A549 treated with AZD9567 at 1 μM for 4 hours (cell line): Measurements from ENCODE around the gene MRPL33. TPM values are rescaled to one million over a fixed set of nuclear protein-coding genes. Genes with fewer than 3 reads are reported as not detected.

Experiments
- total RNA-seq: library from RNA; stranded (reverse); fragments of 200-300 nt; extraction: Qiagen RNA extraction; gene quantifications from 5 replicates; pipeline ENCODE4 v1.2.3, GENCODE V29; 2022; ENCODE audit not compliant: insufficient read depth

The MRPL33 gene
- 321 to 381 TPM (median 323 TPM) in 5 replicates for total RNA-seq

GRCh38 chr2:27771548-27772335 lies at the start of gene MRPL33:
TSS of gene MRPL33 (plus strand) at chr2:27771719. CDS start at chr2:27771778, 59 bp downstream.

Other genes with a start within 250 kb of the MRPL33 start
- gene ZNF512, start 188.7 kb upstream of the MRPL33 start, total RNA-seq = 13.3 to 18.5 TPM (median 16.4 TPM) in 5 replicates
- gene CCDC121, start 142.7 kb upstream of the MRPL33 start, total RNA-seq = 2.4 to 4.3 TPM (median 3.7 TPM) in 5 replicates
- 54.4 to 67.7 TPM (median 55.9 TPM) in 5 replicates for gene GPN1, start 142.7 kb upstream of the MRPL33 start, total RNA-seq
- 27.5 to 31.9 TPM (median 31.6 TPM) in 5 replicates for gene SUPT7L, start 108.1 kb upstream of the MRPL33 start, total RNA-seq
- gene SLC4A1AP, start 107.8 kb upstream of the MRPL33 start, total RNA-seq = 19.9 to 29.3 TPM (median 26.1 TPM) in 5 replicates
- 6.5 to 9.0 TPM (median 8.0 TPM) in 5 replicates for gene RBKS, start 118.7 kb downstream of the MRPL33 start, total RNA-seq
- gene BABAM2, start 119.0 kb downstream of the MRPL33 start, total RNA-seq = 43.1 to 67.3 TPM (median 46.4 TPM) in 5 replicates